Activated CD4-positive, alpha-beta memory T cell treated with anti-CD3 and anti-CD28 coated beads for 36 hours (primary cell): Measurements from ENCODE around the gene EVA1A. TPM values are rescaled to one million over a fixed set of nuclear protein-coding genes. Genes with fewer than 3 reads are reported as not detected.

ENCODE experiments used
- CTCF ChIA-PET: fragments of 350-600 bp; sonication (Branson Sonifier 250); formaldehyde crosslinking; loops from one replicate; lab custom pipeline; 2021; ENCODE audit warnings: antibody characterized with exemption, inconsistent platforms; lab: Charles Lee
- POLR2A ChIA-PET: fragments of 350-600 bp; sonication (Branson Sonifier 250); formaldehyde crosslinking; loops from one replicate; lab custom pipeline; 2021; ENCODE audit warnings: antibody characterized with exemption; lab: Charles Lee
- DNase-seq: peaks from one replicate; pipeline ENCODE4 v3.0.0-alpha.2; 2020
- H3K27ac Mint-ChIP-seq: one replicate; pipeline ENCODE4 v1.8.0; 2021; ENCODE audit warnings: mixed read lengths
- H3K27me3 Mint-ChIP-seq: one replicate; pipeline ENCODE4 v1.8.0; 2021; ENCODE audit warnings: mixed read lengths
- H3K36me3 Mint-ChIP-seq: one replicate; pipeline ENCODE4 v1.8.0; 2021; ENCODE audit warnings: mixed read lengths
- H3K4me1 Mint-ChIP-seq: one replicate; pipeline ENCODE4 v1.8.0; 2021; ENCODE audit warnings: low read depth, mixed read lengths
- H3K4me3 Mint-ChIP-seq: one replicate; pipeline ENCODE4 v1.8.0; 2021; ENCODE audit warnings: mild to moderate bottlenecking, mixed read lengths
- H3K9me3 Mint-ChIP-seq: one replicate; pipeline ENCODE4 v1.8.0; 2021; ENCODE audit warnings: mixed read lengths
- intact Hi-C: fragments of 100-400 bp; cut with micrococcal nuclease; formaldehyde crosslinking; loops from one replicate; pipeline ENCODE4 v1.15.1; 2023
- total RNA-seq, 2 experiments: library from RNA; stranded (reverse); gene quantifications; one replicate each; pipeline ENCODE4 v1.2.3, GENCODE V29; 2021

Gene EVA1A
- total RNA-seq, 2 experiments from 2014 or later: not detected

DNA sequence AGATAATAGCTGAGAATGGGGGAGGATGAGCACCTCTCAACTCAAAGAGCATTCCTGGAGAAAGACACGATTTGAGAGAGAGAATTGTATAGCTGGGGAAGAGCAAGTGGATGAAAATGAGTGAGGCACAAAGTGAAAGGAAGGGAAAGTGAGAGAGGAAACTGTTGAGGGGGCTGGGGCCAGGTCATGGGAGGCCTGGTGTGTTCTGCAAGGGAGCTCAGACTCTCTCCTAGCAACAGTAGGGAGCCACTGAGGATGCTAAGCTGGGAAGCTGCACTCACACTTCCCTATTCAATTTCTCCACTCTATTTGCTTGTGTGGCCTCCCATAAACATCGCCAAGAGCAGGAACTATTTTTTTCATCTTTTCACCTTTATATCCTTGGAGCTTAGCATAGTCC is 14.8 kb downstream of the EVA1A start:
- H3K4me1 Mint-ChIP-seq: no peaks in the 10 kb centered on the region
- ChIA-PET CTCF (no interaction called here), POLR2A (no interaction called here)
- no peaks in the 10 kb centered on the region for H3K36me3 Mint-ChIP-seq
- H3K4me3 Mint-ChIP-seq: no peak overlapping the region
- H3K27ac Mint-ChIP-seq: no peak overlapping the region
- H3K27me3 Mint-ChIP-seq: peaks cover 4% of the 10 kb centered on the region
- intact Hi-C loops: no loop called here
- DNase-seq: no peak
- no peaks in the 10 kb centered on the region for H3K9me3 Mint-ChIP-seq

DNA sequence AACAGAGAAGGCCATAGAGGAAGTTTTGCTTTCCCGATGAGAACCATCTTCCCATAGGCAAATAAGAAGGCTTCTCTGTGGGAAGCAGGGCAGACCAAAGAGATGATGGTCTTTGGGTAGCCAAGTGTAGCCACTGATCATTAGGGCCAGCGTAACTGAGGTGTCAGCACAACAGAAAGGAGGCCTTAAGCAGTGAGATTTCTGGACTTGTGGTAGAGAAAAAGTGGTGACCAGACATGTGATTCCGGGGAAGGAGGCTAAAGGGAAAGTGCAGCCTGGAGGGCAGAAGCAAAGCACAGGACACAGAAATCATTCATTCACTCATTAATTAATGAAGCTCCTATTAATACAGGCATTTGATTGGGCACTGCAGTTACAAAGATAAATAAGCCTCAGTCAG is 15.4 kb downstream of the EVA1A start:
- intact Hi-C loops: no loop called here
- peaks cover 4% of the 10 kb centered on the region for H3K27me3 Mint-ChIP-seq
- POLR2A ChIA-PET: no interaction called here
- no peak for DNase-seq
- CTCF ChIA-PET: no interaction called here
- H3K9me3 Mint-ChIP-seq: no peaks in the 10 kb centered on the region
- no peaks in the 10 kb centered on the region for H3K36me3 Mint-ChIP-seq
- H3K4me3 Mint-ChIP-seq: no peak overlapping the region
- no peaks in the 10 kb centered on the region for H3K4me1 Mint-ChIP-seq
- H3K27ac Mint-ChIP-seq: no peak overlapping the region

DNA sequence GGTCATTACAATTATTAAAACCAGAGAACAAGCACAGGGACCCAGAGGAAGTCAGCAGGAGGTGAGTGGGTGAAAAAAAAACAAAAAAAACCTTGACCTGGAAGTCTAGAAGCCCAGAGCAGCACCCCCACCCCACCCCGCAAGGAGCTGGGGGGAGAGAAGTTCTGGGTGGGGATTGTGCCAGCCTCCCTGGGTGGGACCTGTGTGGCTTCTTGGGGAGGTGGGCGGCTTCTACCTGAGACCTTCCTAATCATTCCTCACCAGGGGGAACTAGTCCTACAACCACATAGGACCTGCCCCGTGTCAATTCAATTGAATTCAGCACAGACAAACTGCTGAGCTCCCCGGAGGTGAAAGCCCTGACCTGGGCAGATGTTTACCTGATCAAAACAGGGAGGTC is 17.3 kb downstream of the EVA1A start:
- H3K4me3 Mint-ChIP-seq: no peak overlapping the region
- DNase-seq: no peak
- no peaks in the 10 kb centered on the region for H3K36me3 Mint-ChIP-seq
- ChIA-PET CTCF (no interaction called here), POLR2A (no interaction called here)
- peaks cover 2% of the 10 kb centered on the region for H3K27me3 Mint-ChIP-seq
- H3K27ac Mint-ChIP-seq: no peak overlapping the region
- no peaks in the 10 kb centered on the region for H3K4me1 Mint-ChIP-seq
- H3K9me3 Mint-ChIP-seq: no peaks in the 10 kb centered on the region
- intact Hi-C loops: no loop called here

DNA sequence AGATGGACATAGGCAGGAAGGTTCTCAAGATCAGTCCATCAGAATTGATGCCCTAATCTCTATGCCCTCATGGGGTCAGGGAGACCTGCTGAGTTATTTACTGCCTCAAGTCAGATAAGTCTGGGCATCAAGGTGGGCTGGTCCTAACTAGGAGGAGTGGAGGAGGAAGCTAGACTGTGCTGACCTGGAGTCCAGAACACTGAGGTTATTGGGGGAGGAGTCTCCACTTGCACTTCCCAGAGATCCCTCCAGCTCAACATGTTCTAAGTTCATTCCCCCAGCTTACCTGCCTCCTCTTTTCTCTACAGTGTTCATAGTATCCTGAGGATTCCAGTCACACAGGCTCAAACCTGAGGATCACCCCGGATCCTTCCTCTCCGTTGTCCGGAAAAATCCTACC is 19.3 kb downstream of the EVA1A start:
- ChIA-PET POLR2A (no interaction called here), CTCF (interaction anchor here (1.4 to 2.0 kb wide), 2 partner anchors 67 to 86 kb away, joined by 3 to 6 read pairs; no protein-coding TSS in a partner anchor)
- Mint-ChIP-seq H3K27ac (no peak overlapping the region), H3K4me1 (no peaks in the 10 kb centered on the region), H3K9me3 (no peaks in the 10 kb centered on the region), H3K27me3 (no peaks in the 10 kb centered on the region), H3K36me3 (no peaks in the 10 kb centered on the region), H3K4me3 (no peak overlapping the region)
- intact Hi-C loops: no loop called here
- DNase-seq: no peak

- ChIA-PET CTCF (interaction anchor here (1.4 to 2.0 kb wide), 2 partner anchors 68 to 87 kb away, joined by 3 to 6 read pairs; no protein-coding TSS in a partner anchor), POLR2A (no interaction called here)
- intact Hi-C loops: no loop called here
- DNase-seq: no peak
- no peaks in the 10 kb centered on the region for H3K9me3 Mint-ChIP-seq
- H3K4me3 Mint-ChIP-seq: no peak overlapping the region
- no peaks in the 10 kb centered on the region for H3K4me1 Mint-ChIP-seq
- H3K27ac Mint-ChIP-seq: no peak overlapping the region
- H3K36me3 Mint-ChIP-seq: no peaks in the 10 kb centered on the region
- no peaks in the 10 kb centered on the region for H3K27me3 Mint-ChIP-seq
Measured at GRCh38 chr2:75540994-75541393, 19.7 kb downstream of the EVA1A start.

DNA sequence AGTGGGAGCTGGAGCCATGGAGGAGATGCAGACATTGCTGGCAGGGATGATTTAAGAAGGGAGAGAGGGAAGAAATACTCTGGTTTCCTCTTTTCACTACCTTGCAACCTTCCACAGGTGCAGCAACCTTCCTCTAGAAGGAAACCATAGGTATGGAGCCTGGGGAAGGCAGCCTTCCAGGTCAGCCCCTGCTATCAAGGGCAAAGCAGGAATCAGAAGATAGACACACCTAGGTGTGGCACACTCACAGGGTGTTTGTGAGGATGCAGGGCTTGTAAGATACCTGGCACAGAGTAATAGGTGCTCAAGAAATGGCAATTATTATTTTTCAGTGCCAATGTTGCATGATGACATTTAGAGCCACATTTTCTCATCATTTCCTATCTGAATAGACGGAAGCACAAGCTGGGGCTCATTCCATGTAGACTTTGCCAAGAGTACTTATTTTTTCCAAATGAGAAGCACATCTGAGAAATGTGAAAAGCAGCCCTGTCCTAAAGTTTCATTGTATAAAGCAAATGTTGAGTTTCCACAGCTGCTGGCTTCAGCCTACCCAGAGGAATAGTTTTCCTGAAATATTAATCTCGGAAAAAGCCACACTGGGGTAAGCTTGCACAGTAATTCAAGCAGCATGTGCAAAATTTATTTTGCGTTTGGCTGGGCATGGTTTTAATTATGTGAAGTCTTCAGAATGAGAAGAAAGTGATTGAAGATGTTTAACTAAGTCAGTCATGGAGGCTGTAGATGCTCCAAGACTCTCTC is 20.6 kb downstream of the EVA1A start:
- Mint-ChIP-seq H3K9me3 (no peaks in the 10 kb centered on the region), H3K36me3 (no peaks in the 10 kb centered on the region), H3K4me3 (no peak overlapping the region), H3K27ac (no peak overlapping the region), H3K27me3 (peaks cover 4% of the 10 kb centered on the region), H3K4me1 (no peaks in the 10 kb centered on the region)
- CTCF ChIA-PET: interaction anchor here (1.4 to 2.0 kb wide), 2 partner anchors 69 to 88 kb away, joined by 3 to 6 read pairs; no protein-coding TSS in a partner anchor
- POLR2A ChIA-PET: no interaction called here
- intact Hi-C loops: no loop called here
- DNase-seq: no peak

DNA sequence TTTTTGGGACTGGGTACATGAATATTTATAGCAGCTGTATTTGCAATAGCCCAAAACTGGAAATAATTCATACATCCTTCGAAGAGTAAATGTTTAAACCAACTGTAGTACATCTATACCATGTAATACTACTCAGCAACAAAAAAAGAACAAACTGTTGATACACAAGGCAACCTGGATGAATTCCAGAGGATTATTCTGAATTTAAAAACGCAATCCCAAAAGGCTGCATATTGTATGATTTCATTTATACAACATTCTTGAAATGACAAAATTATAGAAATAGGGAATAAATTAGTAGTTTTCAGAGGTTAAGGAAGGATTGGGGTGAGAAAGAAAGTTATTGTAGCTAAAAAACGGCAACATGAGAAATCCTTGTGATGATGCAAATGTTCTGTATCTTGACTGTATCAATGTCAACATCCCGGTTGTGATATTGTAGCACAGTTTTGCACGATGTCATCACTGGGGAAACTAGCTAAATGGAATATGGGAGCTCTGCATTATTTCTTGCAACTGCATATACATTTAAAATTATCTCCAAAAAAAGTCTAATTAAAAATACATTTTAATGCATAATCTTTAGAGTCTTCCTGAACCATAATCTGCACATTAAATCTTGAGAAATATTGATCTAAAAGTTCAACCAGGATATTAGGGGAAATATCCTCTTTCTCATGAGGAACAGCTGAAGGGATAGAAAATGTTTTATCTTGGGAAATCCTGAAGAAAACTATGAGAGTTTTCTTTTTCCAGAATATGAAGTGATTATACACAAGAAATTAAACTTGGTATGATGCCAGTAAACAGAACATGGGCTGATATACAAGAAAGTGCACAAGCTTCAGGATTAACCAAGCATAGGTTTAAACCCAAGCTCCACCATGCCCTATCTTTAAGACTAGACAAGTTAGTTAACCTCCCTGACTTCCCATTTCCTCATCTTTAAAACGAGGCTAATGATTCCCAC is 21.9 kb downstream of the EVA1A start:
- no peaks in the 10 kb centered on the region for H3K9me3 Mint-ChIP-seq
- ChIA-PET POLR2A (no interaction called here), CTCF (no interaction called here)
- intact Hi-C loops: no loop called here
- no peaks in the 10 kb centered on the region for H3K36me3 Mint-ChIP-seq
- H3K4me3 Mint-ChIP-seq: no peak overlapping the region
- no peaks in the 10 kb centered on the region for H3K4me1 Mint-ChIP-seq
- H3K27ac Mint-ChIP-seq: no peak overlapping the region
- peaks cover 9% of the 10 kb centered on the region for H3K27me3 Mint-ChIP-seq
- no peak for DNase-seq

DNA sequence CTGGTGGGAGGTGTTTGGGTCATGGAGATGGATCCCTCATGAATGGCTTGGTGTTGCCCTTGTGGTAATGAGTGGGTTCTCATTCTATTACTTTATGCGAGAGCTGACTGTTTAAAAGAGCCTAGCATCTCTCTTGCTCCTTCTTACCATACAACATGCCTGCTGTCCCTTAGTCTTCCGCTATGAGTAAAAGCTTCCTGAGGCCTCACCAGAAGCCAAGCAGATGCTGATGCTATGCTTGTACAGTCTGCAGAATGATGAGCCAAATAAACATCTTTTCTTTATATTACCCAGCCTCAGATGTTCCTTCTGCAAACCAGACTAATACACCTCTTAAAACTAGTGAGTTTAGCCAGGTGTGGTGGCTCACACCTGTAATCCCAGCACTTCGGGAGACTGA is 23.1 kb downstream of the EVA1A start:
- no peak for DNase-seq

GRCh38 chr2:75533135-75533534 is 27.6 kb downstream of the EVA1A start:
- Mint-ChIP-seq H3K27me3 (peaks cover 25% of the 10 kb centered on the region), H3K4me3 (no peak overlapping the region), H3K36me3 (no peaks in the 10 kb centered on the region), H3K4me1 (no peaks in the 10 kb centered on the region), H3K27ac (no peak overlapping the region), H3K9me3 (no peaks in the 10 kb centered on the region)
- DNase-seq: no peak
- intact Hi-C loops: no loop called here
- CTCF ChIA-PET: no interaction called here
- POLR2A ChIA-PET: no interaction called here

More for the DNA sequence above, 23.1 kb downstream of the EVA1A start:
- Mint-ChIP-seq H3K4me1 (no peaks in the 10 kb centered on the region), H3K4me3 (no peak overlapping the region), H3K27ac (no peak overlapping the region), H3K9me3 (no peaks in the 10 kb centered on the region), H3K36me3 (no peaks in the 10 kb centered on the region), H3K27me3 (peaks cover 9% of the 10 kb centered on the region)
- intact Hi-C loops: no loop called here
- POLR2A ChIA-PET: no interaction called here
- CTCF ChIA-PET: interaction anchor here (1.1 kb wide), 1 partner anchor 71 kb away, joined by 3 read pairs; no protein-coding TSS in a partner anchor

- ChIA-PET POLR2A (no interaction called here), CTCF (no interaction called here)
- H3K36me3 Mint-ChIP-seq: no peaks in the 10 kb centered on the region
Measured at GRCh38 chr2:75532488-75532887, 28.3 kb downstream of the EVA1A start.

DNA sequence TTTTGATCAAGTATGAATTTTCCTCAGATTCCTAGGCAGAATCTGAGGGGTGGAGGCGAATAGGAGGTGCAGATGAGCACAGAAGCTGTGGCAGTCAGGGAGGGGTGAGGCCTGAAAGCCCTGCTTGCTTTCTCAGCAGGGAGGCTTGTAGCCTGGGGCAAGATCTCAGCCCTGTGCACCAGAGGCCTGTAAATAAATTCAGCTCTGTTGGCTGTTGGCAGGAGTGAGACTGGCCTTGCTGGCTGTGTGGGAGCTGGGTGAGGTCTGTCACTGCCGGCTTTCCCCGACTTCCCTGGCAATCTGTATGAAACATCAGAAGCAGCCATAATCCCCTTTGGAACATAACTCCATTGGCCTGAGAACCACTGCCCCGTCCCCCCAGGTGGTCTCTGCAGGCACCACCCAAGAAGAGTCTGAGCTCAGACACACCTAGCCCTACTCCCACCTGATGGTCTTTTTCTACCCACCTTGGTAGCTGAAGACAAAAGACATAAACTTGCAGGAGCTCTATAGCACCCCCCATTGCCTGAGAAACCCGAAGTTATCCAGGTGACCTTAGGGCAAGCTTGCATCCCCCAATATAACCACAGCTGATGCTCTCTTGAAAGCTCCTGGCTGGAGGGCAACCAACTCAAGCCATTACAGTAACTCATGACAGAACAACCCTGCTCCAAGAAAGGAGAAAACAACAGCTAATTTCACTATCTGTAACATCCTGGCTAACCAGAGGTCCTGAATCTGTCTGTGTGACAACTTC is 32.3 kb downstream of the EVA1A start:
- intact Hi-C loops: no loop called here
- CTCF ChIA-PET: no interaction called here
- peaks cover 30% of the 10 kb centered on the region for H3K27me3 Mint-ChIP-seq
- H3K9me3 Mint-ChIP-seq: no peaks in the 10 kb centered on the region
- H3K4me1 Mint-ChIP-seq: peaks cover 3% of the 10 kb centered on the region
- H3K4me3 Mint-ChIP-seq: no peak overlapping the region
- POLR2A ChIA-PET: no interaction called here
- H3K27ac Mint-ChIP-seq: no peak overlapping the region
- DNase-seq: no peak
- no peaks in the 10 kb centered on the region for H3K36me3 Mint-ChIP-seq

More at GRCh38 chr2:75532488-75532887, 28.3 kb downstream of the EVA1A start:
- Mint-ChIP-seq H3K4me3 (no peak overlapping the region), H3K9me3 (no peaks in the 10 kb centered on the region), H3K27me3 (peaks cover 30% of the 10 kb centered on the region), H3K27ac (no peak overlapping the region), H3K4me1 (no peaks in the 10 kb centered on the region)
- no peak for DNase-seq
- intact Hi-C loops: no loop called here

GRCh38 chr2:75527676-75528075 is 33.1 kb downstream of the EVA1A start:
- Mint-ChIP-seq H3K9me3 (no peaks in the 10 kb centered on the region), H3K4me1 (peaks cover 3% of the 10 kb centered on the region), H3K27ac (no peak overlapping the region), H3K4me3 (no peak overlapping the region), H3K27me3 (peaks cover 33% of the 10 kb centered on the region), H3K36me3 (no peaks in the 10 kb centered on the region)
- ChIA-PET CTCF (no interaction called here), POLR2A (no interaction called here)
- no peak for DNase-seq
- intact Hi-C loops: no loop called here
